Measurements from ENCODE around the gene FAM98B. TPM values are rescaled to one million over a fixed set of nuclear protein-coding genes. Genes with fewer than 3 reads are reported as not detected.
A peak's percentile ranks its signal among the peaks of the same experiment; 100 is the strongest.

FAM98B gene
- 16.8 TPM for total RNA-seq
- long read RNA-seq, partial matches to known transcripts: 0 of 4 reads
- long read RNA-seq, other reads (novel, unspliced or antisense): 0 of 4 reads

GRCh38 chr15:38453971-38454695 lies at the start of gene FAM98B:
FAM98B (plus strand) TSS chr15:38454127; CDS start chr15:38454162, 35 bp downstream.
- Histone ChIP-seq H3K4me3 (peak within 1 kb of the TSS; percentile 88), H3K27ac (peak within 1 kb of the TSS; percentile 89), H3K9me3 (no peaks in the 10 kb centered on the region), H3K27me3 (ENCODE audit: low read depth) (no peaks in the 10 kb centered on the region), H3K36me3 (no peaks in the 10 kb centered on the region), H3K4me1 (peaks cover 21% of the 10 kb centered on the region)
- peak; percentile 98 for ATAC-seq
- DNase-seq: peak; percentile 91
- intact Hi-C loops (cut with DNase I): no loop called here
- no peak for TF ChIP-seq CTCF (IDR thresholded peaks at IDR 0.05)

- no peak for ATAC-seq
- DNase-seq: no peak
- Histone ChIP-seq H3K27me3 (ENCODE audit: low read depth) (no peaks in the 10 kb centered on the region), H3K4me3 (no peak overlapping the region), H3K9me3 (no peaks in the 10 kb centered on the region), H3K36me3 (no peaks in the 10 kb centered on the region), H3K4me1 (no peaks in the 10 kb centered on the region), H3K27ac (no peak overlapping the region)
- intact Hi-C loops (cut with DNase I): no loop called here
- no peak for TF ChIP-seq CTCF (IDR thresholded peaks at IDR 0.05)
Measured at GRCh38 chr15:38406436-38406835, 47.5 kb upstream of the FAM98B start.

DNA sequence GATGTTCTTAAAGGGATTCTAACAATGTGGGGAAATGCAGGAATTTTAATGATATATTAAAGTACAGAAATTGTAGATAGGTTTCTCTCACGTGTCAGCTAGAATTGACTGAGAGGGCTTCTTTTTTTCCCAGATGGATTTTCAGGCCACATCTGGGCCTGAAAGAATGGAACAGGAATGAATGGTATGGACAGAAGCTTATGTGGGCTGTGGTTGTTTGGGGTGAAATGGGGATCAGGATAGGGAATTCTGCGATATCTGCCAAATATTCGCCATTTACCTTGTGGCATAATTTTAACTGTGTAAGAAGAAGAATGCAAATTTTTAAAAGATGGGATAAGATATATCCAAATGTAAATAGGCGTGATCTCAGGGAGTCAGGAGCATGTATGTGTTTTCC lies 45.4 kb upstream of the FAM98B start:
- ATAC-seq: no peak

GRCh38 chr15:38411902-38412301 lies 42.0 kb upstream of the FAM98B start:
- Histone ChIP-seq H3K27ac (no peak overlapping the region), H3K27me3 (ENCODE audit: low read depth) (no peaks in the 10 kb centered on the region), H3K9me3 (no peaks in the 10 kb centered on the region), H3K36me3 (no peaks in the 10 kb centered on the region), H3K4me1 (peaks cover 4% of the 10 kb centered on the region), H3K4me3 (no peak overlapping the region)
- no peak for TF ChIP-seq CTCF (IDR thresholded peaks at IDR 0.05)
- DNase-seq (no peak), ATAC-seq (no peak)
- intact Hi-C loops (cut with DNase I): no loop called here

More for the DNA sequence above, 45.4 kb upstream of the FAM98B start:
- Histone ChIP-seq H3K4me3 (no peak overlapping the region), H3K27ac (no peak overlapping the region), H3K27me3 (ENCODE audit: low read depth) (no peaks in the 10 kb centered on the region), H3K9me3 (no peaks in the 10 kb centered on the region), H3K36me3 (no peaks in the 10 kb centered on the region), H3K4me1 (peaks cover 4% of the 10 kb centered on the region)
- no peak for TF ChIP-seq CTCF (IDR thresholded peaks at IDR 0.05)
- intact Hi-C loops (cut with DNase I): no loop called here
- no peak for DNase-seq

DNA sequence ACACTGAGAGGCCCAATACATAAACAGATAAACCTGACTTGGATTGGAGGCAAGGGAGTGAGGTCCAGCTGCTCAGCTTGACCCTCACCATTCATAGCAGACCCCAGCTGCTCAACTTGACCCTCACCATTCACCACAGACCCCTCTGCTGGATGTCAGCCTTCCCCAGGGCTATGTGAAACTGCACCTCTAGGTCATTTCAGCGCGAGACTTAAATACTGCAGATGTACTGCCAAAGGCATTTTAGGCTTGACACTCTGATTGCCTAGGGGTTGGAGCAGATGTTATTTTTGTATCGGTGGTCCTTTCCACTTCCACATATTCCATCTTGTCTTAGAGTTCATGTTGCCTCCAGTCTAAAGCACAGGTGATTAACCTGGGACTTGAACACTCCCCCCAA lies 41.5 kb upstream of the FAM98B start:
- no peak for TF ChIP-seq CTCF (IDR thresholded peaks at IDR 0.05)
- Histone ChIP-seq H3K9me3 (no peaks in the 10 kb centered on the region), H3K27ac (no peak overlapping the region), H3K4me1 (peaks cover 4% of the 10 kb centered on the region), H3K27me3 (ENCODE audit: low read depth) (no peaks in the 10 kb centered on the region), H3K36me3 (no peaks in the 10 kb centered on the region), H3K4me3 (no peak overlapping the region)
- intact Hi-C loops (cut with DNase I): no loop called here
- DNase-seq (no peak), ATAC-seq (no peak)

All from lower lobe of right lung (tissue), 2 donors.